H1 (cell line): ENCODE results near the gene SNURF. TPM values are rescaled to one million over a fixed set of nuclear protein-coding genes. Genes with fewer than 3 reads are reported as not detected.

Experiments used
- CTCF ChIA-PET: fragments of 300-600 bp; sonication (Branson Sonifier 250); formaldehyde crosslinking; loops from one replicate; lab custom pipeline; 2021; ENCODE audit not compliant: partially characterized antibody; lab: Charles Lee
- POLR2A ChIA-PET: fragments of 300-600 bp; sonication (Branson Sonifier 250); formaldehyde crosslinking; loops from one replicate; lab custom pipeline; 2021; ENCODE audit warnings: inconsistent platforms; ENCODE audit not compliant: partially characterized antibody; lab: Charles Lee
- DNase-seq, 2 experiments: peaks; one replicate each; pipeline versions ENCODE4 v3.0.0 to v3.0.0-alpha.2; 2010 to 2022; ENCODE audit warnings: low spot score in 2 of 2, low read depth in 1 of 2, mixed read lengths in 1 of 2
- FAIRE-seq: peaks from 2 replicates; lab custom pipeline; 2011; peaks lifted over from hg19 to GRCh38; lab: Jason Lieb, UNC
- H2AFZ ChIP-seq: 2 replicates; pipeline ENCODE4 v1.8.1; 2012; ENCODE audit warnings: low read length, inconsistent platforms
- H2AK5ac ChIP-seq: 2 replicates; pipeline ENCODE4 v1.6.1; 2013; ENCODE audit warnings: low read depth, low read length
- H2BK120ac ChIP-seq: replicated peaks from 2 replicates; pipeline ENCODE3; 2013; ENCODE audit warnings: low read depth, low read length, inconsistent platforms
- H2BK12ac ChIP-seq: 2 replicates; pipeline ENCODE4 v1.6.1; 2013; ENCODE audit warnings: low read depth, low read length
- H2BK15ac ChIP-seq: 2 replicates; pipeline ENCODE4 v1.6.1; 2013; ENCODE audit warnings: low read length
- H2BK20ac ChIP-seq: 2 replicates; pipeline ENCODE4 v1.6.1; 2013; ENCODE audit warnings: low read length
- H2BK5ac ChIP-seq: 2 replicates; pipeline ENCODE4 v1.6.1; 2013; ENCODE audit warnings: low read depth, low read length
- H3K14ac ChIP-seq: 2 replicates; pipeline ENCODE4 v1.6.1; 2013; ENCODE audit warnings: inconsistent platforms; ENCODE audit not compliant: insufficient read length
- H3K18ac ChIP-seq: 2 replicates; pipeline ENCODE4 v1.6.1; 2013; ENCODE audit warnings: low read length; ENCODE audit errors: extremely low read depth
- H3K23ac ChIP-seq: 2 replicates; pipeline ENCODE4 v1.6.1; 2013; ENCODE audit warnings: inconsistent platforms; ENCODE audit not compliant: insufficient read length
- H3K23me2 ChIP-seq: 2 replicates; pipeline ENCODE4 v1.6.1; 2013; ENCODE audit warnings: low read depth, low read length
- H3K27ac ChIP-seq: 2 replicates; pipeline ENCODE4 v1.6.1; 2011; ENCODE audit warnings: low read depth, low read length, inconsistent platforms
- H3K27me3 ChIP-seq, 4 experiments: replicated peaks in 1 of 4; 1 replicate in 1 of 4; 2 replicates in 3 of 4; pipeline versions ENCODE4 v1.6.1 to v1.8.1; 2011 to 2013; ENCODE audit warnings: low read length in 3 of 4, mild to moderate bottlenecking in 3 of 4, inconsistent platforms in 2 of 4, mixed read lengths in 2 of 4, moderate library complexity in 1 of 4; ENCODE audit not compliant: control insufficient read depth in 3 of 4, insufficient read depth in 3 of 4; ENCODE audit errors: extremely low read depth in 1 of 4
- H3K36me3 ChIP-seq, 4 experiments: 2 replicates each; pipeline versions ENCODE4 v1.6.1 to v1.8.1; 2011 to 2013; ENCODE audit warnings: mild to moderate bottlenecking in 4 of 4, low read length in 3 of 4, moderate library complexity in 2 of 4, control low read depth in 1 of 4, inconsistent platforms in 1 of 4; ENCODE audit not compliant: insufficient read depth in 4 of 4, control insufficient read depth in 2 of 4
- H3K4ac ChIP-seq: replicated peaks from 2 replicates; pipeline ENCODE3; 2013; ENCODE audit warnings: low read length, low read depth, mixed read lengths, inconsistent platforms; ENCODE audit not compliant: insufficient read length
- H3K4me1 ChIP-seq, 4 experiments: replicated peaks in 1 of 4; 1 replicate in 1 of 4; 2 replicates in 3 of 4; pipeline versions ENCODE4 v1.6.1 to v1.8.1; 2011 to 2013; ENCODE audit warnings: low read length in 3 of 4, inconsistent platforms in 2 of 4, mixed read lengths in 1 of 4; ENCODE audit not compliant: insufficient read depth in 4 of 4, control insufficient read depth in 3 of 4
- H3K4me2 ChIP-seq, 2 experiments: 2 replicates each; pipeline versions ENCODE4 v1.6.1 to v1.8.1; 2011 to 2013; ENCODE audit warnings: low read depth in 2 of 2, low read length in 2 of 2, control low read depth in 1 of 2, inconsistent platforms in 1 of 2, mild to moderate bottlenecking in 1 of 2; ENCODE audit not compliant: insufficient read depth in 1 of 2
- H3K4me3 ChIP-seq, 4 experiments: fragments of 200-600, 300-600 bp in 1 of 4; sonication (generic), shearing (Covaris generic), sonication (Bioruptor Twin) in 1 of 4; 2 replicates each; pipeline versions ENCODE4 v1.5.1 to v1.8.1; 2011 to 2016; ENCODE audit warnings: low read length in 4 of 4, low read depth in 3 of 4, control low read depth in 2 of 4, inconsistent platforms in 2 of 4, mild to moderate bottlenecking in 2 of 4, mixed read lengths in 1 of 4, moderate library complexity in 1 of 4; ENCODE audit not compliant: insufficient read depth in 2 of 4; ENCODE audit errors: extremely low read depth in 1 of 4
- H3K56ac ChIP-seq: replicated peaks from 2 replicates; pipeline ENCODE3; 2013; ENCODE audit warnings: low read depth, mild to moderate bottlenecking, mixed read lengths, low read length, inconsistent platforms; ENCODE audit not compliant: insufficient read length
- H3K79me1 ChIP-seq: 2 replicates; pipeline ENCODE4 v1.6.1; 2013; ENCODE audit warnings: low read depth, low read length, control low read depth
- H3K79me2 ChIP-seq, 2 experiments: 2 replicates each; pipeline versions ENCODE4 v1.6.1 to v1.8.1; 2012 to 2013; ENCODE audit warnings: low read length in 2 of 2, mild to moderate bottlenecking in 2 of 2, inconsistent platforms in 1 of 2; ENCODE audit not compliant: insufficient read depth in 2 of 2, control insufficient read depth in 1 of 2
- H3K9ac ChIP-seq, 4 experiments: replicated peaks in 1 of 4; 1 replicate in 1 of 4; 2 replicates in 3 of 4; pipeline versions ENCODE4 v1.6.1 to v1.8.1; 2011 to 2013; ENCODE audit warnings: low read depth in 3 of 4, low read length in 3 of 4, control low read depth in 2 of 4, mild to moderate bottlenecking in 2 of 4, moderate library complexity in 2 of 4, inconsistent platforms in 1 of 4; ENCODE audit errors: extremely low read depth in 1 of 4
- H3K9me3 ChIP-seq, 2 experiments: 2 replicates each; pipeline versions ENCODE4 v1.6.1 to v1.8.1; 2012 to 2013; ENCODE audit warnings: mild to moderate bottlenecking in 2 of 2, moderate library complexity in 2 of 2, control low read depth in 1 of 2, inconsistent platforms in 1 of 2, low read depth in 1 of 2, low read length in 1 of 2, mixed read lengths in 1 of 2; ENCODE audit not compliant: insufficient read depth in 2 of 2
- H4K20me1 ChIP-seq, 2 experiments: replicated peaks in 1 of 2; 2 replicates each; pipeline versions ENCODE3 to v1.8.1; 2011 to 2013; ENCODE audit warnings: inconsistent platforms in 2 of 2, low read length in 2 of 2, mild to moderate bottlenecking in 1 of 2; ENCODE audit not compliant: insufficient read depth in 2 of 2, control insufficient read depth in 1 of 2
- H4K5ac ChIP-seq: 2 replicates; pipeline ENCODE4 v1.6.1; 2013; ENCODE audit warnings: low read length, low read depth, mixed read lengths, inconsistent platforms; ENCODE audit not compliant: insufficient read length
- H4K8ac ChIP-seq: 2 replicates; pipeline ENCODE4 v1.8.0; 2013; ENCODE audit warnings: mild to moderate bottlenecking, moderate library complexity, low read length, inconsistent platforms; ENCODE audit not compliant: insufficient read depth; ENCODE audit errors: extremely low read depth
- H4K91ac ChIP-seq: replicated peaks from 2 replicates; pipeline ENCODE3; 2013; ENCODE audit warnings: low read length, mixed read lengths, inconsistent platforms; ENCODE audit not compliant: insufficient read length
- BRCA1 ChIP-seq: IDR thresholded peaks from 2 replicates; pipeline ENCODE4 v1.6.1; 2012; ENCODE audit warnings: low read depth, low read length, improper control_type of control experiment
- CREB1 ChIP-seq: IDR thresholded peaks from 2 replicates; pipeline ENCODE4 v1.6.1; 2012; ENCODE audit warnings: inconsistent platforms
- CTBP2 ChIP-seq: IDR thresholded peaks from 2 replicates; pipeline ENCODE4 v1.7.0; 2011; ENCODE audit warnings: borderline replicate concordance, mild to moderate bottlenecking, moderate library complexity, mixed read lengths, low read length; ENCODE audit not compliant: insufficient read depth, insufficient read length
- GTF2F1 ChIP-seq: IDR thresholded peaks from 2 replicates; pipeline ENCODE4 v1.6.1; 2012; ENCODE audit warnings: low read depth, low read length, improper control_type of control experiment, borderline replicate concordance
- HDAC6 ChIP-seq: IDR thresholded peaks from one replicate; pipeline ENCODE4 v1.7.1; 2012; ENCODE audit warnings: low read depth, mild to moderate bottlenecking, inconsistent platforms, low read length, moderate library complexity
- JUND ChIP-seq: IDR thresholded peaks from 2 replicates; pipeline ENCODE4 v1.6.1; 2011; ENCODE audit warnings: mild to moderate bottlenecking, improper control_type of control experiment, low read length
- NRF1 ChIP-seq: IDR thresholded peaks from 2 replicates; pipeline ENCODE4 v1.6.1; 2011; ENCODE audit warnings: mild to moderate bottlenecking, low read depth, low read length, improper control_type of control experiment
- SIN3A ChIP-seq, 2 experiments: IDR thresholded peaks in 1 of 2; conservative IDR thresholded peaks in 1 of 2; 2 replicates each; pipeline ENCODE4 v1.6.1; 2011 to 2012; ENCODE audit warnings: low read length in 2 of 2, improper control_type of control experiment in 1 of 2, low read depth in 1 of 2, mild to moderate bottlenecking in 1 of 2
- SP4 ChIP-seq: IDR thresholded peaks from 2 replicates; pipeline ENCODE4 v1.6.1; 2012; ENCODE audit warnings: low read length, inconsistent platforms
- SUZ12 ChIP-seq: fragments of 200-600 bp; sonication (generic); IDR thresholded peaks from 2 replicates; pipeline ENCODE4 v1.6.1; 2012; ENCODE audit warnings: mild to moderate bottlenecking, inconsistent platforms, low read length, moderate library complexity, mixed read lengths
- TBP ChIP-seq: IDR thresholded peaks from 2 replicates; pipeline ENCODE4 v1.6.1; 2011; ENCODE audit warnings: low read depth, low read length, improper control_type of control experiment
- TCF12 ChIP-seq: IDR thresholded peaks from 2 replicates; pipeline ENCODE4 v1.6.1; 2011; ENCODE audit warnings: low read depth, mild to moderate bottlenecking, low read length
- TEAD4 ChIP-seq: IDR thresholded peaks from 2 replicates; pipeline ENCODE4 v1.6.1; 2012; ENCODE audit warnings: low read depth, low read length, inconsistent platforms, mixed read lengths
- ZNF274 ChIP-seq: IDR thresholded peaks from 2 replicates; pipeline ENCODE4 v1.7.0; 2012; ENCODE audit warnings: low read length, borderline replicate concordance; ENCODE audit errors: extremely low read depth
- WGBS, 2 experiments: shearing (Covaris generic) in 1 of 2; methylation state at CpG; one replicate each; pipeline versions ENCODE4 v1.1.6 to v1.1.7; 2013 to 2015; ENCODE audit warnings: low lambda C conversion rate in 2 of 2, mixed read lengths in 2 of 2, inconsistent platforms in 1 of 2, low coverage in 1 of 2, missing lambda C conversion rate in 1 of 2; ENCODE audit not compliant: insufficient replicate concordance in 2 of 2, insufficient coverage in 1 of 2, insufficient read length in 1 of 2; ENCODE audit errors: extremely low coverage in 1 of 2, missing lambda C conversion rate in 1 of 2; 5-methylcytosine and 5-hydroxymethylcytosine counted together
- polyA plus RNA-seq, 7 experiments: library from polyadenylated mRNA; depleted of rRNA in 3 of 7; stranded (reverse) in 5 of 7; unstranded in 2 of 7; fragments of >200 nt in 5 of 7; fragments of 200-250 nt in 2 of 7; gene quantifications; 1 replicate in 5 of 7; 2 replicates in 1 of 7; 4 replicates in 1 of 7; pipeline versions ENCODE4 v1.2.1 to v1.2.3, GENCODE V29; 2011 to 2013; ENCODE audit warnings: missing spikeins in 2 of 7, mixed read lengths in 2 of 7
- total RNA-seq: library from RNA; stranded (reverse); fragmentation: NEBNext Ultra II Directional; extraction: Animal tissue kit (Norgen Biotek cat#: 25700); gene quantifications from 2 replicates; pipeline ENCODE4 v1.2.1, GENCODE V29; 2021

The SNURF gene
- total and polyA plus RNA-seq, 2 of the 8 experiments (the other 6 are each of a cell fraction or from before 2014, with no cell fraction given) = 9.9 to 76.5 TPM

GRCh38 chr15:24961967-24962366, 7.2 kb downstream of the SNURF start:
- Histone ChIP-seq H2BK120ac (peak overlapping the region; percentile 28), H3K56ac (no peak overlapping the region), H3K27me3 (no peaks in the 10 kb centered on the region), H3K79me1 (no peaks in the 10 kb centered on the region), H3K4me2 (peak overlapping the region in 1 of 2 experiments; percentile 77; a peak in 1 of 4 replicates), H2AFZ (no peak overlapping the region), H3K4ac (no peak overlapping the region), H3K9me3 (peaks cover 2 to 3% of the 10 kb centered on the region in 2 experiments; a peak in 2 of 4 replicates), H4K91ac (no peak overlapping the region), H4K8ac (no peak overlapping the region), H3K79me2 (peaks cover 36 to 100% of the 10 kb centered on the region in 2 experiments), H2BK5ac (no peak overlapping the region), H3K14ac (no peak overlapping the region), H3K27ac (no peak overlapping the region), H3K4me1 (peaks cover 0 to 5% (median 1%) of the 10 kb centered on the region in 4 experiments; a peak in 2 of 7 replicates), H2BK12ac (no peak overlapping the region), H3K36me3 (peaks cover 14 to 72% (median 42%) of the 10 kb centered on the region in 4 experiments), H3K9ac (no peak overlapping the region), H3K23me2 (no peaks in the 10 kb centered on the region), H2AK5ac (no peak overlapping the region), H3K23ac (no peak overlapping the region), H4K20me1 (peaks cover 9 to 15% of the 10 kb centered on the region in 2 experiments), H2BK20ac (no peak overlapping the region), H3K18ac (no peak overlapping the region), H2BK15ac (no peak overlapping the region), H4K5ac (no peak overlapping the region), H3K4me3 (peak overlapping the region in 1 of 4 experiments; percentile 94; a peak in 1 of 8 replicates)
- TF ChIP-seq CTBP2 = no peak
- TF ChIP-seq SIN3A (conservative IDR thresholded peaks at IDR 0.05 in 1 of 2, IDR thresholded peaks at IDR 0.05 in 1 of 2; ENCODE audit: low read depth in 1 of 2, low read length in 2 of 2) = no peak
- TF ChIP-seq TCF12 = no peak
- no peak for TF ChIP-seq TEAD4
- no peak for TF ChIP-seq BRCA1
- TF ChIP-seq JUND = no peak
- TF ChIP-seq SUZ12 = no peak
- TF ChIP-seq TBP = no peak
- no peak for TF ChIP-seq HDAC6
- TF ChIP-seq GTF2F1 = no peak
- TF ChIP-seq NRF1 = no peak
- no peak for TF ChIP-seq ZNF274
- TF ChIP-seq SP4 = no peak
- TF ChIP-seq CREB1 = no peak
- no peak for DNase-seq
- CTCF ChIA-PET = no interaction called here
- no peak for FAIRE-seq
- 76% methylated on average over 4 of the region's 4 CpGs; no CpG with 5 or more reads in 1 of the 2 experiments for WGBS, 2 experiments
- POLR2A ChIA-PET = interaction anchor here (1.0 kb wide), 1 partner anchor 16 kb away, joined by 3 read pairs; no protein-coding TSS in a partner anchor
